Gastroesophageal sphincter (tissue), 3 donors: ENCODE data around the gene SMYD4.

Experiments
- CTCF ChIP-seq, 4 experiments: fragments of 200-600 bp in 2 of 4; fragments of 450-650 bp in 2 of 4; sonication (generic) in 1 of 4; IDR thresholded peaks; one replicate each; pipeline ENCODE4 v1.5.1; 2017 to 2019; ENCODE audit warnings: antibody characterized with exemption in 4 of 4, mild to moderate bottlenecking in 2 of 4, moderate library complexity in 2 of 4
- EP300 ChIP-seq: sonication (generic); formaldehyde crosslinking; IDR thresholded peaks from one replicate; pipeline ENCODE4 v1.6.1; 2017; ENCODE audit warnings: antibody characterized with exemption, mild to moderate bottlenecking
- POLR2A ChIP-seq, 2 donors: fragments of 450-650 bp; IDR thresholded peaks; one replicate each; pipeline ENCODE4 v1.6.1; 2017; ENCODE audit warnings: antibody characterized with exemption in 2 of 2, mild to moderate bottlenecking in 2 of 2, moderate library complexity in 1 of 2

GRCh38 chr17:1878419-1879121, 48.9 kb upstream of the SMYD4 start:
- TF ChIP-seq POLR2A (IDR thresholded peaks at IDR 0.05) (no peak), CTCF (IDR thresholded peaks at IDR 0.05) (no peak), EP300 (no peak)
